Fibroblast of lung (primary cell): Measurements from ENCODE around the gene VAC14. TPM values are rescaled to one million over a fixed set of nuclear protein-coding genes. Genes with fewer than 3 reads are reported as not detected.

ENCODE experiments used
- DNase-seq, 2 donors: peaks; one replicate each; pipeline versions ENCODE4 v3.0.0 to v3.0.0-alpha.2; 2010; ENCODE audit warnings: low read depth in 2 of 2
- H2AFZ ChIP-seq: 2 replicates; pipeline ENCODE4 v1.5.1; 2012; ENCODE audit warnings: low read length, control low read depth, inconsistent platforms
- H3K27ac ChIP-seq: 2 replicates; pipeline ENCODE4 v1.5.1; 2011; ENCODE audit warnings: low read length, control low read depth; ENCODE audit not compliant: insufficient read depth
- H3K27me3 ChIP-seq: 2 replicates; pipeline ENCODE4 v1.5.1; 2011; ENCODE audit warnings: mild to moderate bottlenecking, low read length; ENCODE audit not compliant: control insufficient read depth, insufficient read depth
- H3K36me3 ChIP-seq: 2 replicates; pipeline ENCODE4 v1.5.1; 2011; ENCODE audit warnings: low read length; ENCODE audit not compliant: control insufficient read depth, insufficient read depth
- H3K4me1 ChIP-seq: 2 replicates; pipeline ENCODE4 v1.5.1; 2011; ENCODE audit warnings: low read length; ENCODE audit not compliant: control insufficient read depth, insufficient read depth; ENCODE audit errors: extremely low read depth
- H3K4me2 ChIP-seq: 2 replicates; pipeline ENCODE4 v1.5.1; 2011; ENCODE audit warnings: low read length, control low read depth; ENCODE audit not compliant: insufficient read depth; ENCODE audit errors: extremely low read depth
- H3K4me3 ChIP-seq, 4 experiments: fragments of 200-600 bp in 1 of 4; sonication (generic) in 1 of 4; replicated peaks in 1 of 4; 2 replicates each; pipeline ENCODE4 v1.5.1; 2011 to 2016; ENCODE audit warnings: low read length in 4 of 4, low read depth in 3 of 4, mild to moderate bottlenecking in 3 of 4, control low read depth in 2 of 4, inconsistent platforms in 1 of 4, mixed read lengths in 1 of 4; ENCODE audit not compliant: insufficient read depth in 1 of 4; ENCODE audit errors: control extremely low read depth in 1 of 4
- H3K79me2 ChIP-seq: 2 replicates; pipeline ENCODE4 v1.5.1; 2012; ENCODE audit warnings: mild to moderate bottlenecking, low read length, inconsistent platforms; ENCODE audit not compliant: control insufficient read depth, insufficient read depth
- H3K9ac ChIP-seq: 2 replicates; pipeline ENCODE4 v1.5.1; 2011; ENCODE audit warnings: mild to moderate bottlenecking, low read length, control low read depth; ENCODE audit not compliant: insufficient read depth
- H3K9me3 ChIP-seq: 2 replicates; pipeline ENCODE4 v1.5.1; 2012; ENCODE audit warnings: low read depth, low read length; ENCODE audit not compliant: control insufficient read depth, insufficient read depth
- H4K20me1 ChIP-seq: 2 replicates; pipeline ENCODE4 v1.5.1; 2011; ENCODE audit warnings: low read length; ENCODE audit not compliant: control insufficient read depth, insufficient read depth; ENCODE audit errors: extremely low read depth
- EZH2 ChIP-seq: IDR thresholded peaks from 2 replicates; pipeline ENCODE4 v1.5.1; 2012; ENCODE audit warnings: low read length, control low read depth, mild to moderate bottlenecking; ENCODE audit errors: missing control alignments
- polyA plus RNA-seq, 2 donors: library from polyadenylated mRNA; depleted of rRNA in 1 of 2; stranded (reverse) in 1 of 2; unstranded in 1 of 2; fragments of >200 nt; gene quantifications; 2 replicates each; pipeline ENCODE4 v1.2.1, GENCODE V29; 2011 to 2012; ENCODE audit warnings: missing spikeins in 1 of 2
- total RNA-seq: library from RNA; depleted of rRNA; stranded (reverse); fragments of >200 nt; gene quantifications from 2 replicates; pipeline ENCODE4 v1.2.1, GENCODE V29; 2014
- TF ChIP-seq, protein P1 (sequence below), 2 donors: IDR thresholded peaks in 1 of 2; conservative IDR thresholded peaks in 1 of 2; 1 replicate in 1 of 2; 2 replicates in 1 of 2; pipeline ENCODE4 v1.5.1; 2011 to 2012; ENCODE audit warnings: low read length in 2 of 2, control low read depth in 1 of 2, inconsistent platforms in 1 of 2, low read depth in 1 of 2, mild to moderate bottlenecking in 1 of 2

The VAC14 gene
- total and polyA plus RNA-seq, 2 donors (not counting 1 experiment from before 2014, with no cell fraction given) = 25.0 to 29.2 TPM

DNA sequence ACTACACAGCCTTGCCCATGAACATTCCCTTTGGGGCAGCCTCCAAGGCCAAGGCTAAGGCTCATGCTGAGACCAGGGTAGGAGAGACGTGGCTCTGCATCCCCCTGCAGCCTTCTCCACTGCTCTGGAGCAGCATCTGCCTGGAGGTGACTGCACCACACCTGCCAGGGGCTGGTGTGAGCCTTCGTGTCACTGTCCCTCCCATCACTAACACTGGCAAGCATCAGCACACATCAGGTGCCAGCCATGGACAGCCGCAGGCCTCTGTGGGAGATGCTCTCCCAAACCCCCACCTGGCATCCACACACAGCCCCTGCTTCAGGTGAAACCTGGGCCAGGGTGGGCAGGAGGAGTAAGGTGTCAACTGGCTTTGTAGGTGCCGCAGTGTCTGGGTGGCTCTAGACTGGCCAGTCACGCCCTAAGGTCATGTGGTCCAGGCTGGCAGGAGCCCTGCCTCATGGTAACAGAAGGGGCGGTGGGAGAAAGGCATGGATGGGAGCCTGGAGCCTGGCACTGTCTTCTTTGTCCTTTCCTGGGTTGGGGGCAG lies 97.0 kb downstream of the VAC14 start:
- Histone ChIP-seq H3K4me3 (no peak overlapping the region), H3K79me2 (no peaks in the 10 kb centered on the region), H3K4me1 (peaks cover 59% of the 10 kb centered on the region), H4K20me1 (no peaks in the 10 kb centered on the region), H2AFZ (no peak overlapping the region), H3K27ac (peak overlapping the region; percentile 97), H3K9ac (peak overlapping the region; percentile 24), H3K36me3 (no peaks in the 10 kb centered on the region), H3K27me3 (no peaks in the 10 kb centered on the region), H3K4me2 (peak overlapping the region; percentile 41), H3K9me3 (no peaks in the 10 kb centered on the region)
- no peak for TF ChIP-seq EZH2
- TF ChIP-seq, protein P1, sequence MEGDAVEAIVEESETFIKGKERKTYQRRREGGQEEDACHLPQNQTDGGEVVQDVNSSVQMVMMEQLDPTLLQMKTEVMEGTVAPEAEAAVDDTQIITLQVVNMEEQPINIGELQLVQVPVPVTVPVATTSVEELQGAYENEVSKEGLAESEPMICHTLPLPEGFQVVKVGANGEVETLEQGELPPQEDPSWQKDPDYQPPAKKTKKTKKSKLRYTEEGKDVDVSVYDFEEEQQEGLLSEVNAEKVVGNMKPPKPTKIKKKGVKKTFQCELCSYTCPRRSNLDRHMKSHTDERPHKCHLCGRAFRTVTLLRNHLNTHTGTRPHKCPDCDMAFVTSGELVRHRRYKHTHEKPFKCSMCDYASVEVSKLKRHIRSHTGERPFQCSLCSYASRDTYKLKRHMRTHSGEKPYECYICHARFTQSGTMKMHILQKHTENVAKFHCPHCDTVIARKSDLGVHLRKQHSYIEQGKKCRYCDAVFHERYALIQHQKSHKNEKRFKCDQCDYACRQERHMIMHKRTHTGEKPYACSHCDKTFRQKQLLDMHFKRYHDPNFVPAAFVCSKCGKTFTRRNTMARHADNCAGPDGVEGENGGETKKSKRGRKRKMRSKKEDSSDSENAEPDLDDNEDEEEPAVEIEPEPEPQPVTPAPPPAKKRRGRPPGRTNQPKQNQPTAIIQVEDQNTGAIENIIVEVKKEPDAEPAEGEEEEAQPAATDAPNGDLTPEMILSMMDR (conservative IDR thresholded peaks at IDR 0.05 in 1 of 2, IDR thresholded peaks at IDR 0.05 in 1 of 2; ENCODE audit: low read depth in 1 of 2, low read length in 2 of 2) = no peak
- DNase-seq = no peak

DNA sequence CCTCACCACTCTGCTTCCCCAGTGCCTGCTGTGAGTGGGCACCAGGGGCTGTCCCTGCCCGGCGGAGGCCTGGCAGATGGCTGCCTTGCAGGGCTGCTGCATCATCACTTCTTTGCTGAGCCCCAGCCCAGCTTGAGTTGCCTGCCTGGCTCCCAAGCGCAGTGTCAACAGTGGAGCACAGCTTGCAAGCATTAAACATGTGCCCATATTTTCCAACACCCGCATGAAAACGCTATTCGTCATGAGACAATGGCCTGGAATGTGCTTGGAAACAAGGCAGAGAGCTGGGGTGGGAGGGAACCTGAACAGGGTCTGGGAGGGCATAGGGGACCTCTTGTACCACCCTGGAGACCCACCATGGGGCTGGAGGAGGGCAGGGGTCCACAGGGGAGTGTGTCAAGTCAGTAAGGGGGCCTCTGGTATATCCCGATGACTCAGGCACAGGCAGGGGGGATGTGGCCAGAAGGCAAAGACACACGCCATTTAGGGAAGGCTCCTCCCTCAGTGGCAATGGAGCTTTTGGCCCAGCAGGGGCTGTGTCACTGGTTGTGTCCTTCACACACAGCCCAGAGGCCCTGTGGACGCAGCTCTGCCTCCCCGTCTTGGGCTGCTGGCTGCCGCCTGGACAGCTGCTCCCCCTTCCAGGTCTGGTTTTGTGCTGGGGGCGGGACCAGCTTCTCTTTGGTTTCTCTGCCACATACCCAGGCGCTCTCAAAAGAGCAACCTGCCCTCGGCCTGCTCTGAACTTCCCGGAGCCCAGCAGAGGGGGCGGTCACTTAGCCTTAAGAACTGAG lies 97.7 kb downstream of the VAC14 start:
- H4K20me1 ChIP-seq = no peaks in the 10 kb centered on the region
- H3K79me2 ChIP-seq = no peaks in the 10 kb centered on the region
- TF ChIP-seq EZH2 = no peak
- TF ChIP-seq, protein P1 (conservative IDR thresholded peaks at IDR 0.05 in 1 of 2, IDR thresholded peaks at IDR 0.05 in 1 of 2; ENCODE audit: low read depth in 1 of 2, low read length in 2 of 2) = peak; percentile 41 to 57
- no peaks in the 10 kb centered on the region for H3K9me3 ChIP-seq
- H3K36me3 ChIP-seq = no peaks in the 10 kb centered on the region
- H2AFZ ChIP-seq = no peak overlapping the region
- H3K27ac ChIP-seq = peak overlapping the region; percentile 97
- no peaks in the 10 kb centered on the region for H3K27me3 ChIP-seq
- peaks cover 59% of the 10 kb centered on the region for H3K4me1 ChIP-seq
- DNase-seq = peak; percentile 93 to 94
- H3K9ac ChIP-seq = peak overlapping the region; percentile 66
- no peak overlapping the region for H3K4me3 ChIP-seq
- H3K4me2 ChIP-seq = peak overlapping the region; percentile 41

DNA sequence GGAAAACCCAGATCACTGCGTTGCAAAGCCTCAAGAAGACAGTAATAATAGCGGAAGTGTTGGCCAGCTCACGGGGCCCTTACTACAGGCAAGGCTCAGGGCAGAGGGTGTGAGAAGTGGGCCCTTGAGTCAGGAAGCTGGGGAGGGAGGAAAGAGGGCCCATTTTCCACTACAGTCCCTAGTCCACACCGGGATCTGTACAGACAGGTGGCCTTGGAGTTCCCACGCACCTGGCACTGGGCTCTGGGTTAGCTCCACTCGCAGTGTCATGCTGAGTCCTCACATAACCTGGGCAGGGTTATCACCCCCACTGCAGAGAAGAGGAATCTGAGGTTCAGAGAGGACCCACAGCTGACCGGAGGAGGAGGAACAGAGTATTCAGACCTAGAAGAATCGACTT lies 98.3 kb downstream of the VAC14 start:
- Histone ChIP-seq H3K27me3 (no peaks in the 10 kb centered on the region), H2AFZ (no peak overlapping the region), H3K36me3 (no peaks in the 10 kb centered on the region), H3K4me2 (no peak overlapping the region), H4K20me1 (no peaks in the 10 kb centered on the region), H3K79me2 (no peaks in the 10 kb centered on the region), H3K9ac (peak overlapping the region; percentile 51), H3K27ac (peak overlapping the region; percentile 97), H3K4me1 (peaks cover 59% of the 10 kb centered on the region), H3K9me3 (no peaks in the 10 kb centered on the region), H3K4me3 (no peak overlapping the region)
- DNase-seq = no peak
- no peak for TF ChIP-seq EZH2
- TF ChIP-seq, protein P1 (conservative IDR thresholded peaks at IDR 0.05 in 1 of 2, IDR thresholded peaks at IDR 0.05 in 1 of 2; ENCODE audit: low read depth in 1 of 2, low read length in 2 of 2) = no peak
